Fibroblast of skin of left biceps (primary cell): Measurements from ENCODE around the gene PARP8.

ENCODE experiments used
- DNase-seq, 2 experiments: peaks; one replicate each; pipeline ENCODE4 v3.0.0-alpha.2; 2013; ENCODE audit warnings: low read depth in 2 of 2

The PARP8 gene

GRCh38 chr5:50846261-50846660 is 179.8 kb downstream of the PARP8 start:
- no peak for DNase-seq

GRCh38 chr5:50849554-50849953 is 183.1 kb downstream of the PARP8 start:
- no peak for DNase-seq

- DNase-seq = no peak
Observed at GRCh38 chr5:50853151-50853550, 186.7 kb downstream of the PARP8 start.

DNA sequence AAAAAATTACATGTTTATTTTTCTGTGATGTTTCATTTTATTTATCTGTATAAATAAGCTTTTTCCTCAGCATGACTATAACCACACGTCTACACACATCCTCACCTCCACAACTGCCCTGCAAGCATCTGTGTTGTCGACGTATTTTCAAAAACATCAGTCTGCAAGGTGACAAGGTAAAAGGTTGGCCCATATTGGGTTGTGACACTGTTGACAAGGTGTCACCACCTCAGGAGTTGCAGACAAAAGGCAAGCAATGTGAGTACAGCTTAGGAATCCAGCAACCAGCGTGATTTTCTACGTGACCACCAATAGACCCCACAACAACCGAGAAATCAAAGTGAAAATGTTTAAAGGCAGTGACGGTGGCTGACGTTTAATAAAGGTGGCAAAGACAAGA is 187.6 kb downstream of the PARP8 start:
- no peak for DNase-seq

DNA sequence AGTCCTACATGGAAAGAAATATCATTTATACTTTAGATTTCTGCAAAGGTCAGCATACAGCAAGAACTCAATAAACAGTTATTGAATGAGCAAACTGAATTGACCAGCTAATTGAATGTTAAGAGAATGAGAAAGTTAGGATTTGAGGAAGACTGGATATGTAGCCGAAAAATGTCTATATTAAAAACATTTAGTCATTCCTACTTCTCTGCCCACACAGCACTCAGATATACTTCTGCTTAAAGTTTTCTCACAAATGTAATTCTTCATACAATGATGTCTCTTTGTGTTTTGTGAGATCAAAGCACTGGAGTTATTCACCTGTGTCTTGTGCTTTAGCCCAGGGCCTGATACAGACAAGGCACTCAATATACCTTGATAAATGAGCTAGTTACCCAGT is 188.6 kb downstream of the PARP8 start:
- no peak for DNase-seq

- no peak for DNase-seq
Observed at GRCh38 chr5:50856401-50857119, 190.1 kb downstream of the PARP8 start.

DNA sequence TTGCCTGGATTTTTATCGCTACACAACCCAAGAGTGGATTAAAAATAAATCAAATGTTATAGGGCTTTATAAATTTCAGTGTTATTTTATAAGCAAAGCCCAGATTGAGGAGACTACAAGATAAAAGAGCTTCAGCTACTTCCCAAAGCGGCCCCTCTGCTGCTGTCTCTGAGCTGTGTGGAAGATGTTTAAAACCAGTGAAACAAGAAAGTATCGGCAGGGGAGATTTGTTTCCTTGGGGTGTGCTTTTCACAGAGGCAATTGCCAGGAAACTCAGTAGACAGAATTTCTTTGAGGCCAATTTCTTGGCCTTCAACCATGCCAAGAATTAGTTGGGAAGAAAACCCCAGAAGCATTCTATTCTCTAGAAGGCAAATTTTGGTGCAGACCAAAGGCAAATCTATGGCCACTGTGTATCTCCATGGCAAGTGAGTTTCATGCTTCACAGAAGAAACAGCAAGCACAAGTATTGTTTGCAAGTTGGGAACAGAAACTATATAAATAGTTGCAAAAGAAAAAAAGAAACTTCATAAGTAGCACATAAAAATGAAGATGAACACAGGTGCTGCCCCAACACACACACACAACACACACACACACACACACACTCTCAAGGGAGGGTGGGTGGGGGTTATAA is 197.2 kb downstream of the PARP8 start:
- no peak for DNase-seq

DNA sequence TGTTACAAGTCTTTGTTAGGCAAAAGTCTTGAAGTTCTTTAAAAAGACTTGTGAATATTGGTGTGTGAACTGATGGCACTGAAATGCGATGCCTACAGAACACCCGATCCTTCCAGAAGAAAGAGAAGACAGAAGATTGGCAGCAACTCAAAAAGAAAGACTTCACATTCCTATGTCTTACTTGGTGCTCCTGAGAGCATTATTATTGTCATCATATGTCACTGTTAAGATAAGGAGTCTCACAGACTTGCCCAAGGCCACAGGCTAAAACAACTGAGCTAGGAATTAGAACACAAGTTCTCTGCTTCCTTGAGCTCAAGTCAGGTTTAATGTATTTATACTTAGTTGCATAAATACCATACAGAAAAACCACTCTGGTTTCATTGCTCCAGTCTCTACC is 198.0 kb downstream of the PARP8 start:
- DNase-seq = no peak

DNA sequence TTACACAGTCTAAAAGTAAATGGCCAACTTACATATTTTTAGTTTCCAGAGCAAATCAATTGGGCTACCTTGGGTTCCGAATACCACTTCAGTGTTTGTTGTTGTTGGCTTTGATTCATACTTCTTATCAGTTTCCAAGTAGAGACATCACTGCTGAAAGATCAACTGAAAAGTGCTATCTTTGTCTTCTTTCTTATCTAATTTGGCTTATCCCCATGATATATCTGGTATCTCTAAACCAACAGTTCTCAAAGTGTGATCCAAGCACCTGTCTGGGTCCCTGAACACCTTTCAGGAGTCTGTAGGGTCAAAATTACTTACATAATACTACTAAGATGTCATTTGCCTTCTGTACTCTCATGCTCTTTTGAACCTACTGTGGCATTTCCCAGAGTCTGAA is 200.0 kb downstream of the PARP8 start:
- no peak for DNase-seq

DNA sequence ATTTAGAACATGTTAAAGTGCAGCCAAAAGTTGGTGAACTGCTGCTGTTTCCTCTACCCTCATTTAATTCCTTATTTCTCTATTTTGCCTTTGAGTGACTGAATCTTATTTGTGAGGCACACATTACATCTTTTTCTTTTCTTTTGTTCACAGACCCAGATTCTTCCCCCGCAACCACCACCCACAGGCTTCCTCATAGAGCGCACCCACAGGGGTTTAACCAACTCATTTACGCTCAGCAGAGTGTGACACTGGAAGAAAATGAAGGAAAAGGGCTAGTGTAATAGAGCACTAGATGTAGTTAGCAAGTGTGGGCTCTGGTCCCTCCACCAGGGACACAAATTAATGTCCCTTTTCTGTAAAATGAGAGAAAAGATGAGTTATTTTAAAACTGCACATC is 200.7 kb downstream of the PARP8 start:
- no peak for DNase-seq

- no peak for DNase-seq
Observed at GRCh38 chr5:50873595-50874277, 207.3 kb downstream of the PARP8 start.

DNA sequence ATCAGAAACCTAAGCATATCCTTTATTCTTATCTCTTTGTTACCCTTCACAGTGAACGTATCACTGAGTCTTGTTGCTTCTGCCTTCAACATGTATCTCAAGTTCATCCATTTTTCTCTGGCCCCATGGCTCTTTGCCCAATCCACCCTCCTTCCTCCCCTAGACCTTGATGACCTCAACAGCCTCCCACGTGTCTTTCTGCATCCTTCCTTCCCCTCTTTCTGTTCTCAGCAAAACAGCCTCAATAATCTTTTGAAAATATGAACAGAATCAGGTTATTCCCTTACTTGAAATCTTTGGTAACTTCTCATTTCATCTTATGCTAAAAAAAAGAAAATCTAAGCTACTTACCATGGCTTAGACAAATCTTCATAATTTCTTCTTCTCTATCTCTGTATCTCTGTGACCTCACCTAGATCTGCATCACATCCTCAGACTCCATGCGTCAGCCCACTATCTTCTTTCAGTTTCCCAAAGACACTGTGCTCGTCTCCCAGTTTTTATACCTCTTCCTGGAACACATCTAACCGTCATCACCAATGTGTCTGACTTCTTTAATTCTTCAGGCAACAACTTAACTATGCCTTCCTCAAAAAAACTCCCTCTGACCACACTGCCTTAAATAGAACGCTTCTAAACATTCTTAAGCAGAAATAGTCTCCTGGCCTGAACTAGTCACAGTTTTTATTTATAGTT is 208.0 kb downstream of the PARP8 start:
- no peak for DNase-seq

DNA sequence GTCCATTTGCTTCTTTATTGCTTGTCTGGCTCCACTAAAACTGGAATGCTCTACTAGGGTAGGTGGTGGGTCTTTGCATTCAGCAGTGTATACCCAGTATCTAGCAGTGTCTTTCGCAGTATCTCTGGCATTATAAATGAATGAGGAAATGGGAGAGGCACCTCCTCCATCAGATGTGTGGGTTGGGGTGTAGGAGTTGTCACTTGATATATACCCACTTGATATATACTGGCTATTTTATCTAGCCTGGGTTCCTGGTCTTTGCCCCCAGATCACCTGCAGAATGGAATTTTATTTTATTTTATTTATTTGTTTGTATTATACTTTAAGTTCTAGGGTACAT is 208.5 kb downstream of the PARP8 start:
- no peak for DNase-seq

DNA sequence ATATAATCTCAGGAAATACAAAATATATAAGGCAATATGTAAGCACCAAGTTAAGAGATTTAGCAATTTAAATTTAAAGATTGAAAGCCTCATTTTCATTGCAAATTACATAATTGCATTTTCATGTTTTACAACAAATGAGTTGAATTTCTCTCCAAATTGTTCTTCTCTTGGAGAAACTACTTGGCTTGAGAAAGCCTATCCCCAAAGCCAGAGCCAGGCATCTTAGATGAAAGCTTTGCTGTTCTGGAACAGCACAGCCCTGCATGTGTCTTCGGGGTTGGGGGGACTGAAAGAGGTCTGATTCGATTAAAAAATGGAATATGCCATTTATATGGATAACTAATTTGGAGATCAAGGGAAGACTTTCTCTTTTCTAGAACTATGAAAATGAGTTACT is 212.0 kb downstream of the PARP8 start:
- DNase-seq = no peak

DNA sequence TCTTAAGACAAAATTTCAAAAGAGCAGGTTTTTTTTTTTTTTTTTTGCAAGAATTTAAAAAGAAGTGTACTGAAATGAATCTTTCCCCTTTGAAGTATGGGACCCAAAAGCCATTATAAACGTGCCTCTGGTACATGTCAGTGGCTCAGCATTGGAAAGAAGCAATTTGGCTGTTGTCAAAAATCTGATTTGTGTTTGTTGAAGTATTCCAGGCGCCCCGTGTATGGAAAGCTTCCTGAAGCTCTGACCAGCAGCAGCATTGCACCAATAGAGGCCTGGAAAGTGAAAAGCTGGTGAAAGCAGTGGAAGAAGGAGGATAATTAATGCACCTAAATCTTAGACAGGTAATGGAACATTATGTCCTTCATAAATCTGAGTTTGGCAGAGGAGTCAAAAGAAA is 215.0 kb downstream of the PARP8 start:
- no peak for DNase-seq

DNA sequence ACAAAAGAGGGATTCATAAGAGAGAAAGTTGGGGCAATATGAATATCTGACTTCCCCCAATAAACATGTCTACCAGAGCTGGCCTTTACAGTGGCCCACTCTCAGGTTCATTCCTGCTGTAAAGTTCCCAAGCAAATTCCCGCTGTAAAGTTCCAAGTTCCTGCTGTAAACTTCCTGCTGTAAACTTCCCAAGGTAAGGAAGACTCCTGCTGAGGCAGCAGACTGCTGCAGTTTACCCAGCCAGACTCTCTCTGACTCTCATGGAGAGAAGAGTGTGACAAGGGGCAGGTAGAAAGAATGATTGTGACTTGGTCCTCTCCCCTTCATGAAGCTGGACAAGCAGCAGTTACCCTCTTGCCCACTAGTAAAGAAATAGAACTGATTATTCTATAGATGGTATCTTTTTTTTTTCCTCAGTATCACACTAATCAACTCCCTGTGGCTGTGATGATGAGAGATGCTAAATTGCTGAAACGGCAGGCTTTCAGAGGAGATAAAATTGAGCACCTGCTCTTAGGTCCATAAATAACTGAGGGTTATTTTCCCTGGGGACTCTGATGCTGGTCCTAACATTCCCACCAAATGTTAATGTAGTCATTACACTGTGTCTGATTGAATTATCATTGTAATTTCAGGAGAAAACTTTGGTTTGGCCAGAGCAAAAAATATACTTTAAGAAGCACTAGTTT is 220.4 kb downstream of the PARP8 start:
- no peak for DNase-seq

DNA sequence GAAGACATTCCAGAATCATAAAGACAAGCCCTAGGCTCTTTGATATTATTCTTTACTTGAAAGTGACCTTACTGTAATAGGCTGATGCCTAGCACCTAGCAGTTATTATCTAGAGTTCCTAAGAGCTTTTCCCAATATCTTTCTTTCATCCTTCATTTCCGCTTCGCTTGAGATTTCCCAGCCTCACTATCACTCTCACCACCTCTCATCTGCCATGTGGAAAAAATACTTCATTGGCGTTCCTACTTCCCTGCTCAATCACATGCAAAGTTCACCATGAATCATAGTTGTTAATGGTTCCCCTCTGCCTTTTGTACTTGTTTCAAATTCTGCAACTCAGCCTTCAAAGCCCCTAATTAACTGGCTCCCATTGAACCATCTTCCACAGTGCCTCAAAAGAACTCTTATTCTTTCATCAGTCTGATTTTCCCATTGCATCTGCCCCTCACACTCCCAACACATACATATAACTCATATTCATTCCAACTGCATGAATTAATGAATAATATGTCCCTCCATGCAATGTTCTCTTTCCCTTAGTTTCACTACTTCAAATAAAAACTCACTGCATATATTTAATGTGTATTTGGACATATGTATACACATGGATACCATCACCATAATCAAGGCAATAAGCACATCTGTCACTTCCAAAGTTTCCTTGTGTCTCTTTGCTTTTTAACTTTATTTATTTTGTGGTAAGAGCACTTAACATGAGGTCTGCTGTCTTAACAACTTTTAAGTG is 221.6 kb downstream of the PARP8 start:
- no peak for DNase-seq

DNA sequence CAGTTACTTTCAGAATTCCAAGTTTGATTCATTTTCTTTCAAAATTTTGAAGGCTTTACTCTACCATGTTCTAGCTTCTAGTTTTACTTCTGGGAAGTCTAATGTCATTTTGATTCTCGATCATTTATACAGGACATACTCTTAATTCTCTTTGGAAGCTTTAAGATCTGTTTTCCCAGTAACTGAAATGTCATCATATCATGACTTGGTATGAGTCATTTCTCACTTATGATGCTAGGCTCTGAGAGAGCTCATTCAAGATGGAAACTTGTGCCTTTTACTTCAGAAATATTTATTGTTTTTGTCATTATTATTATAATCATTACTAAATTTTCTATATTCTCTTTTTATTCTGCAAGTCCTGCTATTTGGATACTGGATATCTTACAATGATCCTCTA is 222.3 kb downstream of the PARP8 start:
- DNase-seq = no peak

DNA sequence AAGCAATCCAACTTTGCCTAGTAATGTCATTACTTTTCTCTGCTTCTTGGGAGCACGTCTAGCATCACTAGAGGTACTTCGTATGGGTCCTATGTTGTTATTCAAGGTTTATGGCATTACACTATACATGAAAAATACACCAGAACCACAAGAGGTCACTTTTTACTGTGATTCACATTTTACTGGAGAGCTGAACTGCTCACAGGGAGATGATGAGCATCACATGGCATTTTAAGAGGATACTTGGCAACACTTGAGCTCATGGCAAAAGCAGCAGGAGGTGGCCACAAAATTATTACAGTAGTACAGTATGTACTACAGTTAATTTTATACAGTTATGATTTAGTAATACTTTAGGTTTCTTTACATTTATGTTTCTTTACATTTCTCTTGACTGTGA is 223.4 kb downstream of the PARP8 start:
- no peak for DNase-seq
